ENCODE results near the gene YBX2.

Gene YBX2

DNA sequence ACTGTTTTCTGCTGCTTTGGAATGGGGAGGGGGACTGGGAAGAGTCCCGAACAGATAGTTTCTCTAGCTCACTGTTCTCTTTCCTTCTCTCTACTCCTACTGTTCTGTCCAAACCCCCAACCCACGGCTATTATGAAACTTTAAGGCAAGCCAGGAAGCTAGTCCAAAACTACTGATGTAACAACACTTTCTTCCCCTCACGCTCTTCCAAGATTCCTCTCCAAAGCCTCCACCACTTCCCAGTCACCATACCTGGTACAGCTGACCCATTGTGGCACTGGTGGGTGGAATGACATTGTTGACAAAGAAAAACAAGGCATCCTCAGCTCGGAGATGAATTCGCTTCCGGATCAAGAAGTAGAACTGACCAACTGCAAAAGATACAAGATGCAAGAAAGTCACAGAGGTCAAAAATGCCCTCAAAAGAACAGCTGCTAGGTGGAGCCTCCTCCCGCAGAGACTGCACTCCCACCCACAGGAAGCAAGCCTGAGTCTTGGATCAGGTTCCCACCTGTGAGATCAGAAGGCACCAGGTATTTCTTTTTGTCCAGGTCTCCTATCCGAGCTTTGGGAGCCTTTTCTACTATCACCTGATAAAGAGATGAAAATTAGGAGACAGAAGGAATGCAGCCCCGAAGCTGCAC lies 53.2 kb downstream of the YBX2 start:
- TF ChIP-seq, protein P1, sequence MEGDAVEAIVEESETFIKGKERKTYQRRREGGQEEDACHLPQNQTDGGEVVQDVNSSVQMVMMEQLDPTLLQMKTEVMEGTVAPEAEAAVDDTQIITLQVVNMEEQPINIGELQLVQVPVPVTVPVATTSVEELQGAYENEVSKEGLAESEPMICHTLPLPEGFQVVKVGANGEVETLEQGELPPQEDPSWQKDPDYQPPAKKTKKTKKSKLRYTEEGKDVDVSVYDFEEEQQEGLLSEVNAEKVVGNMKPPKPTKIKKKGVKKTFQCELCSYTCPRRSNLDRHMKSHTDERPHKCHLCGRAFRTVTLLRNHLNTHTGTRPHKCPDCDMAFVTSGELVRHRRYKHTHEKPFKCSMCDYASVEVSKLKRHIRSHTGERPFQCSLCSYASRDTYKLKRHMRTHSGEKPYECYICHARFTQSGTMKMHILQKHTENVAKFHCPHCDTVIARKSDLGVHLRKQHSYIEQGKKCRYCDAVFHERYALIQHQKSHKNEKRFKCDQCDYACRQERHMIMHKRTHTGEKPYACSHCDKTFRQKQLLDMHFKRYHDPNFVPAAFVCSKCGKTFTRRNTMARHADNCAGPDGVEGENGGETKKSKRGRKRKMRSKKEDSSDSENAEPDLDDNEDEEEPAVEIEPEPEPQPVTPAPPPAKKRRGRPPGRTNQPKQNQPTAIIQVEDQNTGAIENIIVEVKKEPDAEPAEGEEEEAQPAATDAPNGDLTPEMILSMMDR (IDR thresholded peaks at IDR 0.05; ENCODE audit: low read depth, low read length, missing control alignments), result no peak
- peak overlapping the region; percentile 98 for H3K4me3 ChIP-seq (ENCODE audit: low read depth, low read length)
- in situ Hi-C loops (cut with HindIII; ENCODE audit: low sequenced_read_pairs), result no loop called here
- DNase-seq (ENCODE audit: low read depth), result no peak

DNA sequence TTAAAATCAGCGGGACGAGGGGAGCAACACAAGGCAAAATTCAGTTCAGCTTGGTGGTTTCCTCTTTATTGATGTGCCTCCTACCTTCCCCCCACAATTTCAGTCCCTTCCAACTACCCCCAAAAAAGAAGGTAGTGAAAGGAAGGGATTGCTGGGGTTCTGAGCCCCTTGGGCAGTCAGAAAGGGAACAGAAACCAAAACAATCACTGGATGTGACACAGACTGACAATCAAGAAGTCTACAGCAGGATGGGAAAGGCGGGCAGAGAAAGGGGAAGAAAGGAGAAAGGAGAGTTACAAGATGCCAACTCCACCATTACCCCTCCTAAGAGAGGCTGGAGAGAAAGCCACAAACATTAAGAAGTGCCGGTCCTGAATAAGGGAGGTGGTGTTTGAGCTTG lies 54.1 kb downstream of the YBX2 start:
- H3K4me3 ChIP-seq (ENCODE audit: low read depth, low read length), result peak overlapping the region; percentile 98
- in situ Hi-C loops (cut with HindIII; ENCODE audit: low sequenced_read_pairs), result no loop called here
- TF ChIP-seq, protein P1 (IDR thresholded peaks at IDR 0.05; ENCODE audit: low read depth, low read length, missing control alignments), result no peak
- no peak for DNase-seq (ENCODE audit: low read depth)

DNA sequence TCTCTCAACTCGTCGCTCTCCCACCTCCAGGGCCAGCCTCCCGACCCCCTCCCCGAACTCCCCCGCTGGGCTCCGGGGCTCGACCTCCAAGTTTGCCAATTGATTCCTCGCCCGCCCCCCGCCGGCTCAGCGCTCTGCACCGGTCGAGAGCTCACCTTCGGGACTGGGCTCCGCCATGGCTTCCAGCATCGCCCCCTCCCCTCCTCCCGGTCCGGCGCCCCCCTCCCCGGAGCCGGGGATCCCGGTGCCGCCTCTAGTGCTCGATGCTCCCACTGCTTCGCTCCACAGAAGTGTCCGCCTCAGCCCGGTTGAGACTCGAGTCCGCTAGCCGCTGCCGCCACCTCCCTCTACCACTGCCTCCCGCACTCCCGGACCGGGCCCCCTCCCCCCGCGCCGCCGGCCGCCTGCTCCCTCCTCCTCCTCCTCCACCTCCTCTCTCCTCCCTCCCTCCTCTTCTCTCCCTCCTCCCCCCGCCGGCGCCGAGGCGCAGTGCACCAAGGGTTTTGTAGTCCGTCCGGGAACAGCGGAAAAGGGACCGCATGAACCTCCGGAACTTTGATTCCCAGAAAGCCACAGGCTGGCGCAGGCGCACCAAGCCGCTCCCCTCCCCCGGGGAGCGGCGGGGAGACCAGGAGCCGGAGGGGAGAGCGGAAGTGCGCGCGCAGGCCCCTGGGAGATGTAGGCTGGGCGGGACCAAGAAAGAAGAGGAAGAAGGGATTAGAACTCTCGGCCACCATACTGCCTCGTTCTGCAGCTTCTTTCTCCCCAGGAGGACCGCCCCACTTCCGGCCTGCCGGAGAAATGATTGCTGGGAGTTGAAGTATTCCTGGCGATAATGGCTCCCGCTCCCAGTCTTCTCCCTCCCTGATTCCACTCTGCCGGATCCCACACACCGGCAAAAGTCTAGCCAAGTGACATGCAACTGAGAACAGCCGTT lies 55.1 kb downstream of the YBX2 start, which contains the start of gene PHF23:
PHF23 (minus strand) TSS at position 367 of the 937 bp plus-strand sequence; CDS start at position 189, 178 bp downstream.
- peak; percentile 98 for DNase-seq (ENCODE audit: low read depth)
- peak within 1 kb of the TSS; percentile 99 for H3K4me3 ChIP-seq (ENCODE audit: low read depth, low read length)
- in situ Hi-C loops (cut with HindIII; ENCODE audit: low sequenced_read_pairs), result no loop called here
- TF ChIP-seq, protein P1 (IDR thresholded peaks at IDR 0.05; ENCODE audit: low read depth, low read length, missing control alignments), result no peak

DNA sequence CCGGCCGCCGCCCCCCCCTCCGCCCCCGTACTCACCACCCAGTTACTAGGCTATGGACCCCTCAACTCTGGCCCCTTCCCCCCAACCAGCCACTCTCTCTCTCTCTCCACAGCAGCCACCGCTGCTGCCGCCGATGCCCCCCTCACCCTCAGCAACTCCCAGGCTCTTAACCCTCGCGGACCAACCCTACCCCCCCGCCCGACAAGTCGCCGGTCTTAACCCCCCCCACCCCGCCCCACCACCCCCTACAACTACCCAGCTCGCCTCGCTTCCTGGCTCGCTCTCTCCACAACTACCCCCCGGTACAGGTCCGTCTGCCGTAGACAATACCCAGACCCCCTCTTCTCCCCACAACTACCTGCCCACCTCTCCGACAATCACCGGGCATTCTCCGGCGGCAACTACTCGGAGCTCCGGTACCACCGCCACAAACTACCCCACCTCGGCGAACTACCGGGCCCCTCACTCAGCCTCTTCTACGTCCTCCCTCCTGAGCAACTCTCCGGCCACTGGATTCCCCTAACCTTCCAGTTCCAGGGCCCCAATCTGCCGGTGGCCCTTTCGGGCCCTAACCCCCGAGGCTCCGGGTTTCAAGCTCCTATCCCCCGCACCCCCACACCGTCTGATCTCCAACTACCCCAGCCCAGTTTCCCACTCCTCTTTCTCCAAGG lies 55.9 kb downstream of the YBX2 start:
- H3K4me3 ChIP-seq (ENCODE audit: low read depth, low read length), result peak overlapping the region; percentile 99
- no peak for DNase-seq (ENCODE audit: low read depth)
- TF ChIP-seq, protein P1 (IDR thresholded peaks at IDR 0.05; ENCODE audit: low read depth, low read length, missing control alignments), result no peak
- in situ Hi-C loops (cut with HindIII; ENCODE audit: low sequenced_read_pairs), result no loop called here
